ENCODE measurements around the gene TMEM131L.

TMEM131L gene

GRCh38 chr4:153509724-153510123, 43.6 kb downstream of the TMEM131L start:
- no peak for TF ChIP-seq CTCF (IDR thresholded peaks at IDR 0.05; ENCODE audit: unreplicated experiment in 3 of 3)
- Mint-ChIP-seq H3K4me1 (peaks cover 57% of the 10 kb centered on the region), H3K36me3 (ENCODE audit: low read depth) (peaks cover 27% of the 10 kb centered on the region), H3K4me3 (no peak overlapping the region), H3K27me3 (ENCODE audit: low read depth) (no peaks in the 10 kb centered on the region), H3K27ac (peak overlapping the region; percentile 58 to 72 (median 69)), H3K9me3 (no peaks in the 10 kb centered on the region)

- Mint-ChIP-seq H3K36me3 (ENCODE audit: low read depth) (peaks cover 23% of the 10 kb centered on the region), H3K27me3 (ENCODE audit: low read depth) (no peaks in the 10 kb centered on the region), H3K9me3 (no peaks in the 10 kb centered on the region), H3K4me1 (peaks cover 62% of the 10 kb centered on the region), H3K4me3 (no peak overlapping the region), H3K27ac (peak overlapping the region; percentile 58 to 72 (median 69))
- TF ChIP-seq CTCF (IDR thresholded peaks at IDR 0.05; ENCODE audit: unreplicated experiment in 3 of 3) = no peak
Measured at GRCh38 chr4:153510252-153511001, 44.3 kb downstream of the TMEM131L start.

- no peak for TF ChIP-seq CTCF (IDR thresholded peaks at IDR 0.05; ENCODE audit: unreplicated experiment in 3 of 3)
- Mint-ChIP-seq H3K4me1 (peaks cover 64% of the 10 kb centered on the region), H3K27ac (peak overlapping the region in 1 of 3 experiments; percentile 97), H3K36me3 (ENCODE audit: low read depth) (peaks cover 17% of the 10 kb centered on the region), H3K4me3 (no peak overlapping the region), H3K9me3 (no peaks in the 10 kb centered on the region), H3K27me3 (ENCODE audit: low read depth) (no peaks in the 10 kb centered on the region)
Measured at GRCh38 chr4:153511104-153511503, 44.9 kb downstream of the TMEM131L start.

GRCh38 chr4:153512162-153512852, 46.1 kb downstream of the TMEM131L start:
- no peak for TF ChIP-seq CTCF (IDR thresholded peaks at IDR 0.05; ENCODE audit: unreplicated experiment in 3 of 3)
- peaks cover 19% of the 10 kb centered on the region for H3K36me3 Mint-ChIP-seq (ENCODE audit: low read depth)
- no peaks in the 10 kb centered on the region for H3K27me3 Mint-ChIP-seq (ENCODE audit: low read depth)
- H3K27ac Mint-ChIP-seq = peak overlapping the region; percentile 93 to 97 (median 94)
- no peaks in the 10 kb centered on the region for H3K9me3 Mint-ChIP-seq
- no peak overlapping the region for H3K4me3 Mint-ChIP-seq
- H3K4me1 Mint-ChIP-seq = peaks cover 60% of the 10 kb centered on the region

GRCh38 chr4:153512952-153513500, 46.9 kb downstream of the TMEM131L start:
- peak overlapping the region in 2 of 3 experiments; percentile 24 to 54 for H3K4me3 Mint-ChIP-seq
- no peaks in the 10 kb centered on the region for H3K27me3 Mint-ChIP-seq (ENCODE audit: low read depth)
- H3K36me3 Mint-ChIP-seq (ENCODE audit: low read depth) = peaks cover 13% of the 10 kb centered on the region
- H3K4me1 Mint-ChIP-seq = peaks cover 62% of the 10 kb centered on the region
- H3K27ac Mint-ChIP-seq = peak overlapping the region; percentile 93 to 97 (median 94)
- H3K9me3 Mint-ChIP-seq = no peaks in the 10 kb centered on the region
- no peak for TF ChIP-seq CTCF (IDR thresholded peaks at IDR 0.05; ENCODE audit: unreplicated experiment in 3 of 3)
